Endothelial cell (in vitro differentiated cells): Measurements from ENCODE around the gene ALLC. TPM values are rescaled to one million over a fixed set of nuclear protein-coding genes. Genes with fewer than 3 reads are reported as not detected.

Experiments used
- DNase-seq: peaks from one replicate; pipeline ENCODE4 v3.0.0; 2021; ENCODE audit warnings: low spot score
- H3K27ac Mint-ChIP-seq: one replicate; pipeline ENCODE4 v1.8.0; 2021; ENCODE audit warnings: mixed read lengths, inconsistent platforms; ENCODE audit not compliant: unreplicated experiment
- H3K27me3 Mint-ChIP-seq: one replicate; pipeline ENCODE4 v1.8.0; 2021; ENCODE audit warnings: mild to moderate bottlenecking, moderate library complexity, mixed read lengths, inconsistent platforms; ENCODE audit not compliant: unreplicated experiment
- H3K36me3 Mint-ChIP-seq: one replicate; pipeline ENCODE4 v1.8.0; 2021; ENCODE audit warnings: mild to moderate bottlenecking, low read depth, mixed read lengths, inconsistent platforms; ENCODE audit not compliant: unreplicated experiment
- H3K4me1 Mint-ChIP-seq: one replicate; pipeline ENCODE4 v1.8.0; 2021; ENCODE audit warnings: mild to moderate bottlenecking, mixed read lengths, inconsistent platforms; ENCODE audit not compliant: unreplicated experiment
- H3K4me3 Mint-ChIP-seq: one replicate; pipeline ENCODE4 v1.8.0; 2021; ENCODE audit warnings: mild to moderate bottlenecking, mixed read lengths, inconsistent platforms; ENCODE audit not compliant: unreplicated experiment
- H3K9me3 Mint-ChIP-seq: one replicate; pipeline ENCODE4 v1.8.0; 2021; ENCODE audit warnings: mixed read lengths, inconsistent platforms; ENCODE audit not compliant: unreplicated experiment
- CTCF ChIP-seq: fragments of 200-600 bp; sonication (generic); IDR thresholded peaks from one replicate; pipeline ENCODE4 v1.5.0; 2021; ENCODE audit warnings: antibody characterized with exemption; ENCODE audit not compliant: unreplicated experiment
- total RNA-seq: library from RNA; stranded (reverse); fragmentation: NEBNext Ultra II Directional; extraction: Animal tissue kit (Norgen Biotek cat#: 25700); gene quantifications from one replicate; pipeline ENCODE4 v1.2.1, GENCODE V29; 2021; ENCODE audit not compliant: unreplicated experiment

The ALLC gene
- total RNA-seq, 1 donor from 2014 or later: 0.26 TPM

GRCh38 chr2:3745920-3746319 is 87.9 kb downstream of the ALLC start:
- H3K36me3 Mint-ChIP-seq: peaks cover 3% of the 10 kb centered on the region
- no peak for DNase-seq
- peaks cover 11% of the 10 kb centered on the region for H3K4me1 Mint-ChIP-seq
- TF ChIP-seq CTCF: no peak
- no peak overlapping the region for H3K4me3 Mint-ChIP-seq
- peaks cover 4% of the 10 kb centered on the region for H3K27me3 Mint-ChIP-seq
- no peak overlapping the region for H3K27ac Mint-ChIP-seq
- H3K9me3 Mint-ChIP-seq: peaks cover 11% of the 10 kb centered on the region

GRCh38 chr2:3747032-3747654 is 89.1 kb downstream of the ALLC start:
- Mint-ChIP-seq H3K27me3 (peaks cover 4% of the 10 kb centered on the region), H3K36me3 (peaks cover 3% of the 10 kb centered on the region), H3K4me3 (no peak overlapping the region), H3K4me1 (peaks cover 20% of the 10 kb centered on the region), H3K27ac (no peak overlapping the region), H3K9me3 (peaks cover 12% of the 10 kb centered on the region)
- TF ChIP-seq CTCF: no peak
- DNase-seq: no peak

GRCh38 chr2:3747826-3748225 is 89.8 kb downstream of the ALLC start:
- DNase-seq: no peak
- Mint-ChIP-seq H3K4me3 (no peak overlapping the region), H3K4me1 (peaks cover 20% of the 10 kb centered on the region), H3K36me3 (peaks cover 3% of the 10 kb centered on the region), H3K27me3 (peaks cover 4% of the 10 kb centered on the region), H3K27ac (no peak overlapping the region), H3K9me3 (peaks cover 12% of the 10 kb centered on the region)
- TF ChIP-seq CTCF: no peak

- DNase-seq: no peak
- peaks cover 24% of the 10 kb centered on the region for H3K4me1 Mint-ChIP-seq
- TF ChIP-seq CTCF: no peak
- H3K36me3 Mint-ChIP-seq: no peaks in the 10 kb centered on the region
- H3K27ac Mint-ChIP-seq: no peak overlapping the region
- peaks cover 4% of the 10 kb centered on the region for H3K27me3 Mint-ChIP-seq
- H3K9me3 Mint-ChIP-seq: peaks cover 8% of the 10 kb centered on the region
- H3K4me3 Mint-ChIP-seq: no peak overlapping the region
These were observed 91.2 kb downstream of the ALLC start for GRCh38 chr2:3749201-3749600.

- Mint-ChIP-seq H3K4me1 (peaks cover 31% of the 10 kb centered on the region), H3K36me3 (no peaks in the 10 kb centered on the region), H3K4me3 (no peak overlapping the region), H3K9me3 (peaks cover 4% of the 10 kb centered on the region), H3K27ac (no peak overlapping the region), H3K27me3 (peaks cover 1% of the 10 kb centered on the region)
- no peak for TF ChIP-seq CTCF
- no peak for DNase-seq
These were observed 93.3 kb downstream of the ALLC start for GRCh38 chr2:3751251-3751650.
